SIG-M5 treated with dmso at 0.1 percent for 504 hours (cell line): ENCODE results near the gene NDFIP2.

ENCODE experiments used
- DNase-seq: peaks from one replicate; lab custom pipeline; 2025; ENCODE audit not compliant: unreplicated experiment; lab: John Stamatoyannopoulos, UW

NDFIP2 gene

GRCh38 chr13:79492313-79492798 lies 11.4 kb downstream of the NDFIP2 start:
- DNase-seq, result no peak

DNA sequence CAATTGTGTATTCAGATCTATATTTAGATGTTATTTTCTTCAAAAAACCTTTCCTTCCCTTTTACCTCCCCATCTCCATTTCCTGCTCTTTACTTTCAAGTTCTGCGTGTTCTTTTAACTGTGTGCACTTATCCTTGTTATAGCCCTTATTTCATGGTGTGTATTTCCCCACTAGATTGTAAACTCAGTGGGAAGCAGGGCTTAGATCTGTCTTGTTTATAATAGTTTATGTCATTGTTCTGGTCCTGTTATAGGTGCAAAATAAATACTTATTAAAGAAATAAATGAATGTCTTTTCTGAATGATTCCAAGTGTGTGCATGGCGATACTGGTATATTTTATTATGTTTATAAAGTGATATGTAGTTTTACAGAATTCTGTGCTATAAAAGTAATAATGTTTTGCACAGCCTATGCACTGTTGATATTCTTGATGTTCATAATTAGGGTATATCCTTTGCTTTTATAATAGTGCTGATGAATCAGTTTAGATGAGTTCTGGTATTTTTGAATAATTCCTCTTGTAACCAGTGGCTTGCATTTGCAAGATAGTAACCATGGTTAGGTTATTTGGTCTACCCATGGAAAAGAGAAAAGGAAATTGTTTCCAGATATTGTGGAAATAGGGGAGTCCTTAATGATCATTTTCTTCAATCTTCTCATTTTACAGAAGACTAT lies 12.1 kb downstream of the NDFIP2 start:
- DNase-seq, result no peak

DNA sequence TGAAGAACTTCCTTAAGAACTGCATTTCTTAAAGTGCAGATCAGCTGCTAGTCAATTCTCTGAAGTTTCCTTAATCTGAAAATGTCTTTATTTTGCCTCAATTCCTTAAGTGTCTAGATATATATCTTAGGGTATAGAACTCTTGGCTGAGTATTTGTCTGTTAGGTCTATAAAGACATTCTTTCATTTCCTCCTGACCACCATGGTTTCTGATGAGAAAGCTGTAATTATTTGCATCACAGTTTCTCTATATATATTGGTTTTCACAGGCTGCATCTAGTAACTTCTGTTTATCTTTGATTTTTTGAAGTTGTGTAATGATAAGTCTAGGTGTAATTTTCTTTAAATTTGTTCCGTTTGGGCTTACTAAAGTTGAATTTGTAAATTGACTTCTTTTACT lies 15.2 kb downstream of the NDFIP2 start:
- DNase-seq, result no peak

DNA sequence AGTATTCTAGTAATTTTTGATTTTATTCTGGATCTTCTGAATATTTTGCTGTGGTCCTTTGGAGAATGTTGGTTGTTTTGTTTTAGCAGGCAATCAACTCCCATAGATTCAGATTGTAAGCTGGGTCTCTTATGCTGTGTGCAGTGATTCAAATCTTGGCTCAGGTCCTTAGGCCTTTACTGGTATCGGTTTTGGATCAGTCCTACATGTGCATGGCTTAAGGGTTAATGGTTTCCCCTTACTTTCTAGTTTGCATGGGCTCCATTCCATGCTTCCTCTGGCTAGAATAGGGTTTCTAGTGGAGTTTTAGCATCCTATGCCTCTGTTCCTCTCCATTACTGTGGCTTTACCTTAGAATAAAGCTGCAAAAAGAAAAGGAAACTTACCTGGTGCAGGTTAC lies 16.1 kb downstream of the NDFIP2 start:
- no peak for DNase-seq

DNA sequence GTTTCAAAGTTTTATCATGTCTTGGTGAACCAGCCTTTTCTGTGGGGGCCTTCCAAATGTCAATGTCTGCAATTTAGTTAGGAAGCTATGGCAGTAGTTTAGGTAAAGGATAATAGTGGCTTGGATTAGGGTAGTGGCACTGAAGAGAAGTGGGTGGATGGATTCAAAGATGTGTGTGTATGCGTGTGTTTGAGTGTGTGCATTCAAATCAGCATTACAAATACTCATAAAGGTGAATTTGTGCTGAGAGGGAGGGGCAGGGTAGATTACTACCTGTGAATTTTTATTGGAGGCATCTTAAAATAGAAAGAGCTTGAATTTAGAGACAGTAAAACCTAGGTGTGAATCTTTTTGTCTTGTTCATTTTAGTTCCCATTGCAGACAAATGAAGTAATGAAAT lies 16.9 kb downstream of the NDFIP2 start:
- DNase-seq, result no peak

DNA sequence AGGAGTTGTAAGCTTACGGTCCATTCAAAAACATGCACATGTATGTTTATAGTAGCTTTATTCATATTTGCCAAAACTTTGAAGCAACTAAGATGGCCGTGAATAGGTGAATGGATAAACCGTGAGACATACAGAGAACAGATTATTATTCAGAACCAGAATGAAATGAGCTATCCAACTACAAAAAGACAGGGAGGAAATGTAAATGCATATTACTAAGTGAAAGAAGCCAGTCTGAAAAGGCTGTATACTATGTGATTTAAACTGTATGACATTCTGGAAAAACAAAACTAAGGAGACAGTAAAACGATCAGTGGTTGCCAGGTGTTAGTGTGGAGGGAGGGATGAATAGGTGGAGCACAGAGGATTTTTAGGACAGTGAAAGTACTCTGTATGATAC lies 19.9 kb downstream of the NDFIP2 start:
- no peak for DNase-seq

DNA sequence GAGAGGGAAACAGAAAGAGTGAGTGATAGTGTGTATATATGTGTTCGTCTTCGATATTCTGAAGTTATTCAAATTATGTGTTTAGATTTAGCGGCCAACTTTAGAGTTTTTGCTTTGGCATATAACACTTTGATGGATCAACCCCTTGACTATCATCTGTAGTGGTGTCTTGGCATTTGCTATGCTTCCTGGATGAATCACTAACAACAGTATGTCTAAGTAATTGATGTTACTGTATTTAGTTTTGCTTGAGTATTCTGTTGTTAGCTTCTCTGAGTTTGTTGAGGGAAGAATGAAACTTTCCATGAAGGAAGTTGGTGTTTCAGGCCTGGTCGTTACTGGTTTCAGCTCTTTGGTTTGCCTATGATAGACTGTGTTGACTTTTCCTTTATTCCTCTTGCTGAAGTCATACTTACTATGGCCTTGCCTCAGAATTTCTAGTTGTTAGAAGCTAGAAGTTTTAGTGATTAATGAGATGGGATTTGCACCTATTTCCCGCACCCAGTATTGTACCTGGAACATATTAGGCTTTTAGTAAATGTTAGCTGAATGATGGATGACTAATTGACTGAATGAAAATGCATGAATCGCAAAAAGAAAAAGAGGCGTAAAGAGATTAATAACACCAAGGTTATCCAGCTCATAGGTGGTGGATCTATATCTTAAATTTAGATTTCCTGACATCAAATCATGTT lies 20.7 kb downstream of the NDFIP2 start:
- no peak for DNase-seq

DNA sequence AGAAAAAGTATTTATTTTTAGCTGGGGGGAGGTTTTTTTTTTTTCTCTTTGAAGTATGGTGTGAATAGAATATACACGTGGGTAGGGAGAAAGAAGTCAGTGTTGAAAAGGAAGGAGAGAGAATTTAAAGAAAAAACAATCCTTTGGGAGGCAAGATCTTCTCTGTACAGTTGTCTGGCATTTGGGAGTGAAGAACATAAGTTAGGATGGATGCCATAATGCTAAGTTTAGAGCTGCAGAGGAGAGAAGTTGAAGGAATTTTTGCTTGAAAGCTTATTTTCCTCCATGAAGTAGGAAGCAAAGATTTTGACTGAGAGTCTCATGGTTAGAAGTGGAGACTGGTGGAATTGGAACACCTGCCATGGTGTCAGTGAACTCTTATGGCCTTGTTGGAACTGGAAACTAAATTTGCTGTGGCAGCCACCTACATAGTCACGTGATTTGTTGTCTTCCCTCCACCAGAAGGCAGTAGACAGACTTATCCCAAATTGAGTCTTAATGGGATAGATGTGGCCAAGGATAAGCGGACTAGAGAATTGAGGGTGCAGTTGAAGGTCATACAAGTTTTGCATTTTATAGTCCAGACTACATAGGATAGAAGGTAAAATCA lies 22.0 kb downstream of the NDFIP2 start:
- no peak for DNase-seq

GRCh38 chr13:79503473-79504017 lies 22.6 kb downstream of the NDFIP2 start:
- no peak for DNase-seq

- no peak for DNase-seq
Measured at GRCh38 chr13:79508224-79508961, 27.4 kb downstream of the NDFIP2 start.

GRCh38 chr13:79511611-79512010 lies 30.7 kb downstream of the NDFIP2 start:
- no peak for DNase-seq

DNA sequence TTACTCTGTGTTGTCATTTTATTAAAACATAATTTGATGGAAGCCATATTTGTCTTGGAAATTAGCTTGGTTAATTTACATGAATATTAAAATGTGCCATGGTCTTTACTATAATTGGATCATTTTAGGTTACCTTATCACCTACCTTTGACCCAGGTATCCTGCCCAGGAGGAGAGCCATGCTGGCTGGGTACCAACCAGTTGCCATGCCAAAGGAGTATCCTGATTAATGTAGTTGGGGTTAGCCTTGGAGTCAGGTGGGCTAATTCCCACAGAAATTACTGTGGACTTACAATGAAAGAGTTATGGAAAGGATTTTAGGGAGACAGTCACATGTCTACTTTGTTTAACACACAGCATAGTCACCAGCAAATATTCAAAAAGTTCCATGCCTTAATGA lies 32.0 kb downstream of the NDFIP2 start:
- no peak for DNase-seq

GRCh38 chr13:79516595-79516994 lies 35.6 kb downstream of the NDFIP2 start:
- no peak for DNase-seq

DNA sequence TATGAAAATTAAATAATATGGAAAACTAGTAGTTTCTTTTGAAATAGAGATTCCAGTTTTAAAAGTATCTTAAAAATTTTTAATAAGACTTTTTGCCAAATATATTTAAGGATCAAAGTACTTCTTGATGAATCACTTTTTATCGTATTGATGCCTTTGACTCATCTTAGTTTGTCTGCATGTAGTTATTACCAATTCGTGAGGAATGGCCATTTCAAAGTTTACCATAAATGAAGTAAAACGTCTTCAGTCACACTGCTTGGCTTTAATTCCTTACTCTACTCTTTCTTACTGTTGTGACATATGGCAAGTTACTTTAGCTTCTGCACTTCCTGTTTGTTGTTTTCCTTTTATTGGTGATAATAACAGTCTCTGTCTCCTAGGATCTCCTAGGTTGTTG lies 38.3 kb downstream of the NDFIP2 start:
- DNase-seq, result no peak

DNA sequence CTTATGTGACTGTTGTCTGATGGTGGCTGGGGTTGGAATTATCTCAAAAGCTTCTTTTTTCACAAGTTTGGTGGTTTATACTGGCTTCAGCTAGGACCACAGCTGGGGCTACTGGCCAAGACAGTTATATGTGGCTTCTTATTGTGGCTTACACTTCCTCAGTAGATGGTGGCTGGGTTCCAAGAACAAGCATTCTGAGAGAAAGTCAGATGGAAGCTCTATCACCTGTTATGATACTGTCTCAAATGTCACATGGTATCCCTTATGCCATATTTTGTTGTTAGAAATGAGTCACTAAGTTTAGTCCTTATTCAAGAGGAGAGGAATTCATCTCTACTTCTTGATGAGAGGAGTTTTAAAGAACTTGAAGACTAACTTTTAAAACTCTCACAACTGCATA lies 41.6 kb downstream of the NDFIP2 start:
- DNase-seq, result peak; percentile 25

- peak; percentile 45 for DNase-seq
Measured at GRCh38 chr13:79525064-79525857, 44.3 kb downstream of the NDFIP2 start.

DNA sequence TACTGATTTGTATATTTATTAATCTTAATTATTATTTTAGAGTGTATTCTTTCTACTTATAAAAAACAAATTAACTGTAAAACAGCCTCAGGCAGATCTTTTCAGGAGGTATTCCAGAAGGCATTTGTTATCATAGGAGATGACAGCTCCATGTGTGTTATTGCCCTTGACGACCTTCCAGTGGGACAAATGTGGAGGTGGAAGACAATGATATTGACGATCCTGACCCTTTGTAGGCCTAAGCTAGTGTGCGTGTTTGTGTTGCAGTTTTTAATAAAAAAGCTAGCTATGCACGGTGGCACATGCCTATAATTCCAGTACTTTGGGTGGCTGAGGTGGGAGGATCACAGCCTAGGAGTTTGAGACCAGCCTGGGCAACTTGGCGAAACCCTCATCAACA lies 46.7 kb downstream of the NDFIP2 start:
- DNase-seq, result no peak

- no peak for DNase-seq
Measured at GRCh38 chr13:79528356-79528755, 47.4 kb downstream of the NDFIP2 start.

DNA sequence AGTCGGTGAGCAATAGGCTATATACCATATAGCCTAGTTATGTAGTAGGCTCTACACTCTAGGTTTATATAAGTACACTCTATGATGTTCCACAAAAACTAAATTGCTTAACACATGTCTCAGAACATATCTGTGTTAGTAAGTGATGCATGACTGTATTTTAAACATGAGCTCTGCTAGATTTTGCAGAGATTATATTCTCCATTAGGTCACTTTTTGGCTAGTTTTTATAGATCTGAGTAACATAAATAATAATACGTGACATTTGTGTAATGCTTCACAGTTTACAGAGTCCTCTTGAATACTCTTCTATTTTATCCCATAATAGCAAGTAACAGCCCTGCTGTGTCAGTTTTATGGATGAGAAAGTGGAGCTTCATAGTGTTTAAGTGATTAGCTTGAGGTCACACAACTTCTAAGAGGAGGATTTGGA lies 47.8 kb downstream of the NDFIP2 start:
- no peak for DNase-seq

DNA sequence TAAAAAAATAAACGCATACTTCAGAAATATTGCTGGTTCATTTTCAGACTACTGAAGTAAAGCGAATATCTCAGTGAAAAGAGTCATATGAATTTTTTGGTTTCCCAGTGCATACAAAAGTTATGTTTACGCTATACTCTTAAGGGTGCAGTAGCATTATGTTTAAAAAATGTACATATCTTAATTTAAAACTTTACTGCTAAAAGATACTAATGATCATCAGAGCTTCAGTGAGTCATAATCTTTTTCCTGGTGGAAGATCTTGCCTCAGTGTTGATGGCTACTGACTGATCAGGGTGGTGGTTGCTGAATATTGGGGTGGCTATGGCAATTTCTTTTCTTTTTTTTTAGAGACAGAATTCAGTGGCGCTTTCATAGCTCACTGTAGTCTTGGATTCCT lies 48.9 kb downstream of the NDFIP2 start:
- no peak for DNase-seq
